ENCODE results near the gene ZFC3H1.

DNA sequence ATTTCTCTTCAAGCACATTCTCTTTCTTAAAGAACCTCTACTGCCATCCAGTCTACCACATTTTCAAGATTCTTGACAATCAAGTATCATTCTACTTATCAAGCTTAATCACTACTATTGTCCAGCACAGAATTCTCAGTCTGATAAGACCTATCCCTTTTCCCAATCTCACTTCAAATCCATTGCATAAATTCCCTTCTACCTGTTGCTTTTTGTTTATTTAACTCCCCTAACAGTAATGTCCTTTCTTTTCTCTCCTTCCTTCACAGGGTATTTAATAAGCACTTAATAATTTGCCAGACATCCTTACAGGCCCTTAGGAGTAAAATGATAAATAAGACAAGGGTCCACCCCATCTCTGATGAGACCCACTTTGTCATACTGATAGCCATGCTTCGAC lies 41.7 kb downstream of the ZFC3H1 start:
- TF ChIP-seq, protein P1, sequence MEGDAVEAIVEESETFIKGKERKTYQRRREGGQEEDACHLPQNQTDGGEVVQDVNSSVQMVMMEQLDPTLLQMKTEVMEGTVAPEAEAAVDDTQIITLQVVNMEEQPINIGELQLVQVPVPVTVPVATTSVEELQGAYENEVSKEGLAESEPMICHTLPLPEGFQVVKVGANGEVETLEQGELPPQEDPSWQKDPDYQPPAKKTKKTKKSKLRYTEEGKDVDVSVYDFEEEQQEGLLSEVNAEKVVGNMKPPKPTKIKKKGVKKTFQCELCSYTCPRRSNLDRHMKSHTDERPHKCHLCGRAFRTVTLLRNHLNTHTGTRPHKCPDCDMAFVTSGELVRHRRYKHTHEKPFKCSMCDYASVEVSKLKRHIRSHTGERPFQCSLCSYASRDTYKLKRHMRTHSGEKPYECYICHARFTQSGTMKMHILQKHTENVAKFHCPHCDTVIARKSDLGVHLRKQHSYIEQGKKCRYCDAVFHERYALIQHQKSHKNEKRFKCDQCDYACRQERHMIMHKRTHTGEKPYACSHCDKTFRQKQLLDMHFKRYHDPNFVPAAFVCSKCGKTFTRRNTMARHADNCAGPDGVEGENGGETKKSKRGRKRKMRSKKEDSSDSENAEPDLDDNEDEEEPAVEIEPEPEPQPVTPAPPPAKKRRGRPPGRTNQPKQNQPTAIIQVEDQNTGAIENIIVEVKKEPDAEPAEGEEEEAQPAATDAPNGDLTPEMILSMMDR (conservative IDR thresholded peaks at IDR 0.05; ENCODE audit: low read depth, low read length): no peak
- TF ChIP-seq EZH2 (IDR thresholded peaks at IDR 0.05; ENCODE audit: borderline replicate concordance, low read depth, low read length, poor library complexity, severe bottlenecking): no peak
